Keratinocyte (primary cell): ENCODE data around the gene PHF2. TPM values are rescaled to one million over a fixed set of nuclear protein-coding genes. Genes with fewer than 3 reads are reported as not detected.

ENCODE experiments used
- DNase-seq: peaks from one replicate; pipeline ENCODE4 v3.0.0-alpha.2; 2011; ENCODE audit warnings: low read depth, missing footprints, low spot score
- FAIRE-seq: peaks from 2 replicates; lab custom pipeline; 2011; peaks lifted over from hg19 to GRCh38; lab: Jason Lieb, UNC
- H2AFZ ChIP-seq: 2 replicates; pipeline ENCODE4 v1.6.0; 2012; ENCODE audit warnings: low read length, control low read depth, inconsistent platforms; ENCODE audit not compliant: control insufficient read depth
- H3K27ac ChIP-seq: 2 replicates; pipeline ENCODE4 v1.5.1; 2011; ENCODE audit warnings: low read length; ENCODE audit not compliant: control insufficient read depth, insufficient read depth
- H3K27me3 ChIP-seq: 3 replicates; pipeline ENCODE4 v1.6.0; 2011; ENCODE audit warnings: low read length; ENCODE audit not compliant: control insufficient read depth, insufficient read depth; ENCODE audit errors: extremely low read depth
- H3K36me3 ChIP-seq, 2 experiments: 2 replicates in 1 of 2; 3 replicates in 1 of 2; pipeline ENCODE4 v1.5.1; 2011; ENCODE audit warnings: low read length in 2 of 2, mild to moderate bottlenecking in 1 of 2; ENCODE audit not compliant: control insufficient read depth in 2 of 2, insufficient read depth in 2 of 2; ENCODE audit errors: extremely low read depth in 1 of 2
- H3K4me1 ChIP-seq: 3 replicates; pipeline ENCODE4 v1.5.1; 2011; ENCODE audit warnings: low read length; ENCODE audit not compliant: control insufficient read depth, insufficient read depth; ENCODE audit errors: extremely low read depth
- H3K4me2 ChIP-seq: 3 replicates; pipeline ENCODE4 v1.6.0; 2011; ENCODE audit warnings: low read depth, low read length; ENCODE audit not compliant: control insufficient read depth, insufficient read depth; ENCODE audit errors: extremely low read depth
- H3K4me3 ChIP-seq, 3 experiments: fragments of 200-600 bp in 1 of 3; sonication (generic) in 1 of 3; 2 replicates in 2 of 3; 3 replicates in 1 of 3; pipeline ENCODE4 v1.5.1; 2011 to 2016; ENCODE audit warnings: low read length in 3 of 3, mild to moderate bottlenecking in 3 of 3, control low read depth in 2 of 3, inconsistent platforms in 1 of 3, low read depth in 1 of 3, mixed read lengths in 1 of 3, mixed run types in 1 of 3, moderate library complexity in 1 of 3; ENCODE audit not compliant: control insufficient read depth in 2 of 3, insufficient read depth in 2 of 3; ENCODE audit errors: extremely low read depth in 1 of 3
- H3K79me2 ChIP-seq: 2 replicates; pipeline ENCODE4 v1.6.0; 2012; ENCODE audit warnings: low read length; ENCODE audit not compliant: control insufficient read depth, insufficient read depth
- H3K9ac ChIP-seq: 3 replicates; pipeline ENCODE4 v1.6.0; 2011; ENCODE audit warnings: low read length; ENCODE audit not compliant: control insufficient read depth, insufficient read depth; ENCODE audit errors: extremely low read depth
- H3K9me1 ChIP-seq: 3 replicates; pipeline ENCODE4 v1.6.0; 2011; ENCODE audit warnings: low read length; ENCODE audit not compliant: control insufficient read depth, insufficient read depth; ENCODE audit errors: extremely low read depth
- H3K9me3 ChIP-seq: 2 replicates; pipeline ENCODE4 v1.5.1; 2012; ENCODE audit warnings: low read depth, low read length; ENCODE audit not compliant: control insufficient read depth
- H4K20me1 ChIP-seq: 3 replicates; pipeline ENCODE4 v1.6.0; 2011; ENCODE audit warnings: low read length; ENCODE audit not compliant: control insufficient read depth, insufficient read depth; ENCODE audit errors: extremely low read depth
- EZH2 ChIP-seq: IDR thresholded peaks from one replicate; pipeline ENCODE4 v1.6.1; 2012; ENCODE audit warnings: inconsistent platforms, mild to moderate bottlenecking, low read length, moderate library complexity
- dilution Hi-C: fragments of 300-500 bp; cut with MboI; formaldehyde crosslinking; loops from one replicate; pipeline ENCODE4 v1.7.0; 2020; ENCODE audit warnings: low sequenced_read_pairs; ENCODE audit not compliant: extremely low pct_ligation_motif_present
- polyA plus RNA-seq, 5 experiments: library from polyadenylated mRNA; depleted of rRNA in 3 of 5; stranded (reverse) in 3 of 5; stranded (forward) in 1 of 5; unstranded in 1 of 5; fragments of >200 nt; gene quantifications; 1 replicate in 1 of 5; 2 replicates in 3 of 5; 3 replicates in 1 of 5; pipeline versions ENCODE4 v1.2.1 to v1.2.3, GENCODE V29; 2011 to 2012; ENCODE audit warnings: missing spikeins in 2 of 5, low read depth in 1 of 5, low replicate concordance in 1 of 5
- TF ChIP-seq, protein P1 (sequence below), 3 experiments: IDR thresholded peaks in 1 of 3; conservative IDR thresholded peaks in 1 of 3; optimal IDR thresholded peaks in 1 of 3; 2 replicates in 2 of 3; 3 replicates in 1 of 3; pipeline versions ENCODE3 to v1.5.1; 2011; ENCODE audit warnings: low read length in 3 of 3, mild to moderate bottlenecking in 3 of 3, moderate library complexity in 2 of 3, control low read depth in 1 of 3, inconsistent platforms in 1 of 3; ENCODE audit not compliant: insufficient read depth in 2 of 3; ENCODE audit errors: extremely low read depth in 1 of 3

Gene PHF2
- polyA plus RNA-seq, 1 donor (not counting 4 experiments of a cell fraction or from before 2014, with no cell fraction given): 5.1 TPM

DNA sequence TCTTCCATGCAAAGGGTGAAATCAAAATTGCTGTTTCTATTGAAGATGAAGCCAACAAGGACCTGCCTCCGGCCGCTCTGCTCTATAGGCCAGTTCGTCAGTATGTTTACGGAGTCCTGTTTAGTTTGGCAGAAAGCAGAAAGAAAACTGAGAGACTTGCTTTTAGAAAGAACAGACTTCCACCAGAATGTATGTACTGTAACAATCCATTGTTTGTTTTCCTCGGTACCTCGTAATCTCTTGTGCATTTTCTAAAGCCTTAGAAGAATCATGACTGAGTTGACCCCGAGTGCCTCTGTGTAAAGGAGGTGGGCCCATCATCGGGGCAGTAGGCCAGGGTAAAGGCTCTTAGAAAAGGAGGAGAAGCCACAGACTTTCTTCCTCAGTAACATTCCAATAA, 44.2 kb upstream of the PHF2 start:
- FAIRE-seq (no peak), DNase-seq (no peak)
- Histone ChIP-seq H3K4me1 (no peaks in the 10 kb centered on the region), H3K36me3 (peaks cover 32 to 49% of the 10 kb centered on the region in 2 experiments), H3K9ac (no peak overlapping the region), H3K4me2 (no peak overlapping the region), H4K20me1 (peaks cover 2% of the 10 kb centered on the region), H2AFZ (no peak overlapping the region), H3K4me3 (no peak overlapping the region), H3K27me3 (no peaks in the 10 kb centered on the region), H3K9me3 (no peaks in the 10 kb centered on the region), H3K79me2 (peaks cover 2% of the 10 kb centered on the region), H3K27ac (no peak overlapping the region), H3K9me1 (peaks cover 2% of the 10 kb centered on the region)
- dilution Hi-C loops: no loop called here
- TF ChIP-seq, protein P1, sequence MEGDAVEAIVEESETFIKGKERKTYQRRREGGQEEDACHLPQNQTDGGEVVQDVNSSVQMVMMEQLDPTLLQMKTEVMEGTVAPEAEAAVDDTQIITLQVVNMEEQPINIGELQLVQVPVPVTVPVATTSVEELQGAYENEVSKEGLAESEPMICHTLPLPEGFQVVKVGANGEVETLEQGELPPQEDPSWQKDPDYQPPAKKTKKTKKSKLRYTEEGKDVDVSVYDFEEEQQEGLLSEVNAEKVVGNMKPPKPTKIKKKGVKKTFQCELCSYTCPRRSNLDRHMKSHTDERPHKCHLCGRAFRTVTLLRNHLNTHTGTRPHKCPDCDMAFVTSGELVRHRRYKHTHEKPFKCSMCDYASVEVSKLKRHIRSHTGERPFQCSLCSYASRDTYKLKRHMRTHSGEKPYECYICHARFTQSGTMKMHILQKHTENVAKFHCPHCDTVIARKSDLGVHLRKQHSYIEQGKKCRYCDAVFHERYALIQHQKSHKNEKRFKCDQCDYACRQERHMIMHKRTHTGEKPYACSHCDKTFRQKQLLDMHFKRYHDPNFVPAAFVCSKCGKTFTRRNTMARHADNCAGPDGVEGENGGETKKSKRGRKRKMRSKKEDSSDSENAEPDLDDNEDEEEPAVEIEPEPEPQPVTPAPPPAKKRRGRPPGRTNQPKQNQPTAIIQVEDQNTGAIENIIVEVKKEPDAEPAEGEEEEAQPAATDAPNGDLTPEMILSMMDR (optimal IDR thresholded peaks at IDR 0.05 in 1 of 3, IDR thresholded peaks at IDR 0.05 in 1 of 3, conservative IDR thresholded peaks at IDR 0.05 in 1 of 3; ENCODE audit: extremely low read depth in 1 of 3, insufficient read depth in 2 of 3, low read length in 3 of 3): no peak
- no peak for TF ChIP-seq EZH2

DNA sequence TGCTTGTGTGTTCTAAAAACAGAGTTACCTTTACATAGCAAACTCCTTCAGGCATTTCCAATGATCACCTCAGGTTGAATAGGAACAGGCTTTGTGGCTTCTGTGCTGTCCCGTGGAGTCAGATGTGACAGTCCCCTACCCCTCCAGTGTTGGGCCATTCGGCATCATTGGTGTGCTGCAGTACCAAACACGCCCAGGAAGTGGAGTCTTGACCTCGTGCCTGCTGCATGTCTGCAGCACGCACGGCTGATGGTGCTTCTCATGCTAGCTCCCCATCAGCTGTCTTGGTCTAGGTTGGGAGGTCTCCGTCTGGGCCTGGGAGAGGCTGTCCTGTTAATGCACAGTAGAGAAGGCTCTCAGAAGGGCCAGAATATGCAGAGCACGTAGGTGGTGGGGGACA, 42.5 kb upstream of the PHF2 start:
- H4K20me1 ChIP-seq: peaks cover 2% of the 10 kb centered on the region
- H3K27me3 ChIP-seq: no peaks in the 10 kb centered on the region
- no peaks in the 10 kb centered on the region for H3K4me1 ChIP-seq
- H3K36me3 ChIP-seq: peaks cover 31 to 44% of the 10 kb centered on the region in 2 experiments
- no peak overlapping the region for H3K27ac ChIP-seq
- peaks cover 2% of the 10 kb centered on the region for H3K9me1 ChIP-seq
- FAIRE-seq (no peak), DNase-seq (no peak)
- no peaks in the 10 kb centered on the region for H3K9me3 ChIP-seq
- no peak overlapping the region for H2AFZ ChIP-seq
- H3K4me3 ChIP-seq: no peak overlapping the region
- H3K9ac ChIP-seq: no peak overlapping the region
- H3K79me2 ChIP-seq: peaks cover 2% of the 10 kb centered on the region
- no peak overlapping the region for H3K4me2 ChIP-seq
- TF ChIP-seq, protein P1 (optimal IDR thresholded peaks at IDR 0.05 in 1 of 3, IDR thresholded peaks at IDR 0.05 in 1 of 3, conservative IDR thresholded peaks at IDR 0.05 in 1 of 3; ENCODE audit: extremely low read depth in 1 of 3, insufficient read depth in 2 of 3, low read length in 3 of 3): no peak
- no peak for TF ChIP-seq EZH2
- dilution Hi-C loops: no loop called here
